Measurements from ENCODE around the gene SPRED2.

The SPRED2 gene

GRCh38 chr2:65363879-65364666 is 68.3 kb downstream of the SPRED2 start:
- no peak for DNase-seq

- no peak for DNase-seq
Measured at GRCh38 chr2:65361623-65362022, 70.8 kb downstream of the SPRED2 start.

- no peak for DNase-seq
Measured at GRCh38 chr2:65360441-65360840, 72.0 kb downstream of the SPRED2 start.

GRCh38 chr2:65358678-65359400 is 73.6 kb downstream of the SPRED2 start:
- no peak for DNase-seq

GRCh38 chr2:65357959-65358294 is 74.5 kb downstream of the SPRED2 start:
- no peak for DNase-seq

- no peak for DNase-seq
Measured at GRCh38 chr2:65357095-65357958, 75.1 kb downstream of the SPRED2 start.

GRCh38 chr2:65355186-65355831 is 77.1 kb downstream of the SPRED2 start:
- no peak for DNase-seq

GRCh38 chr2:65354773-65355172 is 77.6 kb downstream of the SPRED2 start:
- no peak for DNase-seq

GRCh38 chr2:65353927-65354326 is 78.5 kb downstream of the SPRED2 start:
- no peak for DNase-seq

- no peak for DNase-seq
Measured at GRCh38 chr2:65353046-65353445, 79.4 kb downstream of the SPRED2 start.

- no peak for DNase-seq
Measured at GRCh38 chr2:65351948-65352595, 80.3 kb downstream of the SPRED2 start.

- DNase-seq = no peak
Measured at GRCh38 chr2:65351234-65351947, 81.0 kb downstream of the SPRED2 start.

- DNase-seq = peak; percentile 40
Measured at GRCh38 chr2:65350651-65351056, 81.7 kb downstream of the SPRED2 start.

GRCh38 chr2:65349863-65350262 is 82.5 kb downstream of the SPRED2 start:
- peak; percentile 81 for DNase-seq

GRCh38 chr2:65347913-65348312 is 84.5 kb downstream of the SPRED2 start:
- DNase-seq = no peak

GRCh38 chr2:65345631-65346030 is 86.8 kb downstream of the SPRED2 start:
- DNase-seq = no peak

- DNase-seq = no peak
Measured at GRCh38 chr2:65344689-65345088, 87.7 kb downstream of the SPRED2 start.

- no peak for DNase-seq
Measured at GRCh38 chr2:65344182-65344581, 88.2 kb downstream of the SPRED2 start.

- no peak for DNase-seq
Measured at GRCh38 chr2:65343386-65343785, 89.0 kb downstream of the SPRED2 start.

- DNase-seq = no peak
Measured at GRCh38 chr2:65340898-65341681, 91.3 kb downstream of the SPRED2 start.

- DNase-seq = no peak
Measured at GRCh38 chr2:65339648-65340047, 92.8 kb downstream of the SPRED2 start.

Data from hematopoietic multipotent progenitor cell treated with erythropoietin and hydrocortisone succinate and interleukin-3 and kit ligand, for 6 days (in vitro differentiated cells).